Left lung (tissue), 8 donors: ENCODE data around the gene USP21. TPM values are rescaled to one million over a fixed set of nuclear protein-coding genes. Genes with fewer than 3 reads are reported as not detected.

Experiments
- polyA plus RNA-seq, 6 donors: library from polyadenylated mRNA; unstranded; fragments of 120-200 nt; gene quantifications; one replicate each; pipeline ENCODE4 v1.2.1, GENCODE V29; 2013; ENCODE audit not compliant: insufficient read length in 6 of 6
- total RNA-seq, 2 donors: library from RNA; stranded (reverse); fragmentation: NEBNext Ultra II Directional; extraction: Animal tissue kit (Norgen Biotek cat#: 25700); gene quantifications; one replicate each; pipeline ENCODE4 v1.2.1, GENCODE V29; 2021
- donor health status: DM: no; HTN: yes; CAD: no.
- donor health status: DM: no; HTN: no; CAD: no.

Gene USP21
- total and polyA plus RNA-seq, 8 donors = 24.1 to 53.3 (median 45.5) TPM

Other genes with a start within 250 kb of the USP21 start
- 1 to 10 TPM; 1.5 to 1.8 TPM for gene ITLN2, start 204.7 kb upstream of the USP21 start, total RNA-seq
- gene ITLN2, start 204.7 kb upstream of the USP21 start, polyA plus RNA-seq = under 1 TPM in 2 of 6 donors, not detected in 4; 0.17 to 0.18 TPM
- 100 to 1,000 TPM; 142 to 164 TPM for gene F11R, start 138.3 kb upstream of the USP21 start, total RNA-seq
- 100 to 1,000 TPM in 2 of 6 donors, 10 to 100 TPM in 4; 76.9 to 107 (median 94.6) TPM for gene F11R, start 138.3 kb upstream of the USP21 start, polyA plus RNA-seq
- gene TSTD1, start 120.5 kb upstream of the USP21 start, total RNA-seq = 10 to 100 TPM; 35.1 to 73.5 TPM
- 10 to 100 TPM; 38.9 to 49.9 (median 45.7) TPM for gene TSTD1, start 120.5 kb upstream of the USP21 start, polyA plus RNA-seq
- gene USF1, start 113.5 kb upstream of the USP21 start, total RNA-seq = 10 to 100 TPM; 56.1 to 72.4 TPM
- gene USF1, start 113.5 kb upstream of the USP21 start, polyA plus RNA-seq = 10 to 100 TPM; 61.1 to 75.4 (median 66.5) TPM
- 10 to 100 TPM; 18.8 to 57.7 TPM for gene ARHGAP30, start 89.6 kb upstream of the USP21 start, total RNA-seq
- 1 to 10 TPM; 3.0 to 4.5 (median 4.0) TPM for gene ARHGAP30, start 89.6 kb upstream of the USP21 start, polyA plus RNA-seq
- 1 to 10 TPM; 5.6 to 9.6 TPM for gene NECTIN4, start 69.9 kb upstream of the USP21 start, total RNA-seq
- gene NECTIN4, start 69.9 kb upstream of the USP21 start, polyA plus RNA-seq = 10 to 100 TPM in 3 of 6 donors, 1 to 10 TPM in 3; 7.9 to 11.2 (median 9.5) TPM
- gene KLHDC9, start 61.1 kb upstream of the USP21 start, total RNA-seq = 10 to 100 TPM in 1 of 2 donors, 1 to 10 TPM in 1; 4.5 to 10.3 TPM
- 1 to 10 TPM; 4.3 to 7.7 (median 5.1) TPM for gene KLHDC9, start 61.1 kb upstream of the USP21 start, polyA plus RNA-seq
- 10 to 100 TPM; 42.5 to 47.9 TPM for gene PFDN2, start 41.5 kb upstream of the USP21 start, total RNA-seq
- gene PFDN2, start 41.5 kb upstream of the USP21 start, polyA plus RNA-seq = 10 to 100 TPM; 45.8 to 57.0 (median 52.8) TPM
- gene NIT1, start 41.4 kb upstream of the USP21 start, total RNA-seq = 10 to 100 TPM; 38.7 to 40.2 TPM
- 10 to 100 TPM; 40.7 to 44.6 (median 41.6) TPM for gene NIT1, start 41.4 kb upstream of the USP21 start, polyA plus RNA-seq
- gene DEDD, start 26.8 kb upstream of the USP21 start, total RNA-seq = 10 to 100 TPM; 25.8 to 34.6 TPM
- gene DEDD, start 26.8 kb upstream of the USP21 start, polyA plus RNA-seq = 10 to 100 TPM; 49.0 to 55.8 (median 51.6) TPM
- 10 to 100 TPM; 93.8 to 99.8 TPM for gene UFC1, start 5.5 kb upstream of the USP21 start, total RNA-seq
- gene UFC1, start 5.5 kb upstream of the USP21 start, polyA plus RNA-seq = 100 to 1,000 TPM; 134 to 163 (median 152) TPM
- gene PPOX, start 6.9 kb downstream of the USP21 start, total RNA-seq = 10 to 100 TPM; 15.2 to 18.7 TPM
- gene PPOX, start 6.9 kb downstream of the USP21 start, polyA plus RNA-seq = 10 to 100 TPM; 41.9 to 53.0 (median 49.3) TPM
- 10 to 100 TPM; 35.3 to 35.8 TPM for gene B4GALT3, start 18.0 kb downstream of the USP21 start, total RNA-seq
- 10 to 100 TPM; 36.1 to 42.3 (median 37.6) TPM for gene B4GALT3, start 18.0 kb downstream of the USP21 start, polyA plus RNA-seq
- 10 to 100 TPM; 13.4 to 15.4 TPM for gene ADAMTS4, start 39.6 kb downstream of the USP21 start, total RNA-seq
- gene ADAMTS4, start 39.6 kb downstream of the USP21 start, polyA plus RNA-seq = 1 to 10 TPM; 1.4 to 3.5 (median 2.4) TPM
- gene NDUFS2, start 42.9 kb downstream of the USP21 start, total RNA-seq = 10 to 100 TPM; 67.7 to 78.6 TPM
- gene NDUFS2, start 42.9 kb downstream of the USP21 start, polyA plus RNA-seq = 100 to 1,000 TPM; 142 to 188 (median 161) TPM
- 100 to 1,000 TPM; 102 to 329 TPM for gene FCER1G, start 55.8 kb downstream of the USP21 start, total RNA-seq
- gene FCER1G, start 55.8 kb downstream of the USP21 start, polyA plus RNA-seq = 10 to 100 TPM; 14.6 to 22.0 (median 15.8) TPM
- not detected for gene APOA2, start 64.1 kb downstream of the USP21 start, total RNA-seq
- 1 to 10 TPM in 2 of 6 donors, under 1 TPM in 1, not detected in 3; 0.67 to 9.4 (median 6.8) TPM for gene APOA2, start 64.1 kb downstream of the USP21 start, polyA plus RNA-seq
- 10 to 100 TPM; 12.7 to 15.6 TPM for gene TOMM40L, start 66.6 kb downstream of the USP21 start, total RNA-seq
- gene TOMM40L, start 66.6 kb downstream of the USP21 start, polyA plus RNA-seq = 10 to 100 TPM in 4 of 6 donors, 1 to 10 TPM in 2; 9.2 to 12.7 (median 10.9) TPM
- not detected for gene NR1I3, start 78.7 kb downstream of the USP21 start, total RNA-seq
- gene NR1I3, start 78.7 kb downstream of the USP21 start, polyA plus RNA-seq = 1 to 10 TPM in 4 of 6 donors, under 1 TPM in 2; 0.48 to 1.5 (median 1.2) TPM
- 1 to 10 TPM; 1.5 to 6.6 TPM for gene PCP4L1, start 99.2 kb downstream of the USP21 start, total RNA-seq
- gene PCP4L1, start 99.2 kb downstream of the USP21 start, polyA plus RNA-seq = 1 to 10 TPM in 4 of 6 donors, under 1 TPM in 2; 0.53 to 1.4 (median 1.2) TPM
- gene MPZ, start 150.5 kb downstream of the USP21 start, total RNA-seq = 1 to 10 TPM; 2.0 to 4.8 TPM
- 1 to 10 TPM; 2.1 to 5.5 (median 2.7) TPM for gene MPZ, start 150.5 kb downstream of the USP21 start, polyA plus RNA-seq
- 100 to 1,000 TPM; 187 to 204 TPM for gene SDHC, start 154.9 kb downstream of the USP21 start, total RNA-seq
- 100 to 1,000 TPM; 164 to 201 (median 180) TPM for gene SDHC, start 154.9 kb downstream of the USP21 start, polyA plus RNA-seq
- 1 to 10 TPM in 1 of 2 donors, not detected in 1; 5.8 TPM for gene CFAP126, start 208.4 kb downstream of the USP21 start, total RNA-seq
- gene CFAP126, start 208.4 kb downstream of the USP21 start, polyA plus RNA-seq = 10 to 100 TPM in 4 of 6 donors, 1 to 10 TPM in 2; 3.2 to 18.7 (median 11.4) TPM